DMS153 (cell line): ENCODE data around the gene MAP4K4.
"Not testable (repeated sequence)": the region's sequence is repeated elsewhere in the genome, so short reads cannot be mapped to it uniquely, and the experiment has no call there.

Source experiments
- DNase-seq: peaks from one replicate; lab custom pipeline; 2025; lab: John Stamatoyannopoulos, UW

Gene MAP4K4

GRCh38 chr2:101768556-101769220 is 71.2 kb downstream of the MAP4K4 start:
- no peak for DNase-seq

GRCh38 chr2:101769726-101770125 is 72.2 kb downstream of the MAP4K4 start:
- not testable (repeated sequence) for DNase-seq

- no peak for DNase-seq
Measured at GRCh38 chr2:101770726-101771125, 73.2 kb downstream of the MAP4K4 start.

- no peak for DNase-seq
Measured at GRCh38 chr2:101771227-101771902, 73.9 kb downstream of the MAP4K4 start.

- no peak for DNase-seq
Measured at GRCh38 chr2:101771910-101772321, 74.4 kb downstream of the MAP4K4 start.

- no peak for DNase-seq
Measured at GRCh38 chr2:101773137-101773536, 75.6 kb downstream of the MAP4K4 start.

GRCh38 chr2:101773961-101774360 is 76.5 kb downstream of the MAP4K4 start:
- not testable (repeated sequence) for DNase-seq

- DNase-seq, result no peak
Measured at GRCh38 chr2:101775092-101775491, 77.6 kb downstream of the MAP4K4 start.

GRCh38 chr2:101775636-101776035 is 78.1 kb downstream of the MAP4K4 start:
- DNase-seq, result no peak

- DNase-seq, result no peak
Measured at GRCh38 chr2:101776172-101777043, 78.9 kb downstream of the MAP4K4 start.

GRCh38 chr2:101777337-101777736 is 79.8 kb downstream of the MAP4K4 start:
- DNase-seq, result no peak

GRCh38 chr2:101778102-101778501 is 80.6 kb downstream of the MAP4K4 start:
- no peak for DNase-seq

- no peak for DNase-seq
Measured at GRCh38 chr2:101779190-101779589, 81.7 kb downstream of the MAP4K4 start.

GRCh38 chr2:101779656-101780055 is 82.1 kb downstream of the MAP4K4 start:
- DNase-seq, result no peak

GRCh38 chr2:101781326-101781725 is 83.8 kb downstream of the MAP4K4 start:
- no peak for DNase-seq

- no peak for DNase-seq
Measured at GRCh38 chr2:101781791-101782426, 84.4 kb downstream of the MAP4K4 start.

- DNase-seq, result no peak
Measured at GRCh38 chr2:101782427-101782792, 84.9 kb downstream of the MAP4K4 start.

- DNase-seq, result no peak
Measured at GRCh38 chr2:101787097-101787496, 89.6 kb downstream of the MAP4K4 start.

GRCh38 chr2:101788565-101788964 is 91.1 kb downstream of the MAP4K4 start:
- DNase-seq, result no peak

- DNase-seq, result no peak
Measured at GRCh38 chr2:101788995-101789970, 91.8 kb downstream of the MAP4K4 start.

- no peak for DNase-seq
Measured at GRCh38 chr2:101790416-101790815, 92.9 kb downstream of the MAP4K4 start.
